Body of pancreas (tissue), 4 donors: ENCODE measurements around the gene MYLIP. TPM values are rescaled to one million over a fixed set of nuclear protein-coding genes. Genes with fewer than 3 reads are reported as not detected.

ENCODE experiments used
- ATAC-seq: fragments of 150-250 bp; one replicate; pipeline ENCODE4 v1.9.1; 2016
- DNase-seq, 4 donors: peaks; one replicate each; pipeline ENCODE4 v3.0.0-alpha.2; 2019
- H3K27ac ChIP-seq, 4 donors: fragments of 200-600 bp; sonication (generic); 1 replicate in 3 of 4; 2 replicates in 1 of 4; pipeline versions ENCODE4 v1.5.1 to v1.6.1; 2016 to 2019; ENCODE audit warnings: mild to moderate bottlenecking in 1 of 4, mixed read lengths in 1 of 4, moderate library complexity in 1 of 4
- H3K27me3 ChIP-seq, 2 donors: fragments of 200-600 bp; sonication (generic); one replicate each; pipeline ENCODE4 v1.6.0; 2016; ENCODE audit warnings: mild to moderate bottlenecking in 1 of 2
- H3K36me3 ChIP-seq, 2 donors: fragments of 200-600 bp; sonication (generic); replicated peaks in 1 of 2; 2 replicates each; pipeline ENCODE4 v1.5.1; 2016; ENCODE audit warnings: low read depth in 2 of 2; ENCODE audit not compliant: insufficient read depth in 1 of 2
- H3K4me1 ChIP-seq: fragments of 200-600 bp; sonication (generic); one replicate; pipeline ENCODE4 v1.6.0; 2016
- H3K4me3 ChIP-seq, 2 donors: fragments of 200-600 bp; sonication (generic); 1 replicate in 1 of 2; 2 replicates in 1 of 2; pipeline ENCODE4 v1.5.1; 2016 to 2019
- H3K9me3 ChIP-seq, 3 donors: fragments of 200-600 bp; sonication (generic); 1 replicate in 2 of 3; 2 replicates in 1 of 3; pipeline ENCODE4 v1.5.1; 2016
- POLR2A ChIP-seq, 3 donors: fragments of 450-650 bp; IDR thresholded peaks; one replicate each; pipeline ENCODE4 v1.6.1; 2016; ENCODE audit warnings: antibody characterized with exemption in 3 of 3, mild to moderate bottlenecking in 2 of 3
- WGBS, 2 donors: methylation state at CpG; one replicate each; pipeline ENCODE4 v1.1.5; 2017; 5-methylcytosine and 5-hydroxymethylcytosine counted together
- intact Hi-C: fragments of 100-400 bp; cut with DNase I; formaldehyde crosslinking; loops from one replicate; pipeline ENCODE4 v1.15.1; 2023
- total RNA-seq, 2 donors: library from RNA; depleted of rRNA; stranded (reverse); fragments of >200 nt; gene quantifications; one replicate each; pipeline ENCODE4 v1.1.0, GENCODE V29; 2016
- TF ChIP-seq, protein P1 (sequence below), 7 experiments: fragments of 450-650 bp in 4 of 7; fragments of 200-600 bp in 3 of 7; sonication (generic) in 3 of 7; IDR thresholded peaks; one replicate each; pipeline ENCODE4 v1.5.1; 2016 to 2019; ENCODE audit warnings: antibody characterized with exemption in 7 of 7

MYLIP gene
- total RNA-seq, 2 donors from 2014 or later, result 13.2 to 28.7 TPM

DNA sequence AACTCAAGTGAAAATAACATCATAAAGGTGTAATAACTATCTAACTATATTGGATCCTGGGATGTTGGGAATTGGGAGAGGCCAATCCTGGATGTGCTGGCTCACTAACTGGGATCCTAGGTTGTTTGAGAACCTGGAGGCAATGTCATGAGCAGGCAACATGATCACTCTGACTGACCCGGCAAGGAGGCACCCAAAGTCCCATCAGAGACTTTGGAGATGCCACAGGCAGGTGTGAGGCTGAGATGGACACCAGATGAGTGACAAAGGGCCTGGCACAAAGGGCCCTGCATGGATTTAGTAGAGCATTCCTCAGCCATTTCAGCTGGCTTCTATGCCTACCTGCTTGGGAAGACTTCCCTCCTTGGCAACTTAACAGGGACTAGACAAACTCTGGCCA is 38.4 kb upstream of the MYLIP start:
- no peak overlapping the region for H3K27ac ChIP-seq
- no peak overlapping the region for H3K4me3 ChIP-seq
- no peaks in the 10 kb centered on the region for H3K36me3 ChIP-seq
- no peaks in the 10 kb centered on the region for H3K27me3 ChIP-seq
- DNase-seq (no peak), ATAC-seq (no peak)
- no peaks in the 10 kb centered on the region for H3K4me1 ChIP-seq
- H3K9me3 ChIP-seq, result no peaks in the 10 kb centered on the region
- WGBS, 2 donors, result 92% methylated on average over 1 of the region's 1 CpG; no CpG with 5 or more reads in 1 of the 2 donors
- intact Hi-C loops, result no loop called here
- TF ChIP-seq POLR2A (IDR thresholded peaks at IDR 0.05), result no peak

DNA sequence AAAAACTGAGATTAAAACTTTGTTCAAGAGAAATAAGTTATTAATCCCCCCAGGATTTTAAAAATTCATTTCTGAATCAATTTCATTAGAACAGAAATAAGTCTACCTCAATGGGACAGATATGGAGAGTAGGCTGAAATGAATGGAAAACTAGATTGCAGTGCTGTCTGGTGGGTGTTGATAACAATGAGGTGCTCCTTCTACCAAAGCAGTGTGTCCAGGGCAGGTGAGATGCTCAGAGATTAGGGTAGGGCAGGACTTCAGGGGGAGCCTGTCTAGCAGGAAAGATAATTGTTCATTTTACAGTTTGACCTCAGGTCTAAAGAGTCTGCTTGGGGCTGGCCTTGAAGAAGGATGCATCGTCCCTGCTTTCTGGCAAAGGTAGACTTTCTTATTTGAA is 38.0 kb upstream of the MYLIP start:
- Histone ChIP-seq H3K27ac (no peak overlapping the region), H3K36me3 (no peaks in the 10 kb centered on the region), H3K9me3 (no peaks in the 10 kb centered on the region), H3K4me1 (no peaks in the 10 kb centered on the region), H3K4me3 (no peak overlapping the region), H3K27me3 (no peaks in the 10 kb centered on the region)
- WGBS, 2 donors, result 68 to 74% methylated on average over 1 of the region's 1 CpG
- intact Hi-C loops, result no loop called here
- no peak for DNase-seq
- ATAC-seq, result no peak
- TF ChIP-seq POLR2A (IDR thresholded peaks at IDR 0.05), result no peak

DNA sequence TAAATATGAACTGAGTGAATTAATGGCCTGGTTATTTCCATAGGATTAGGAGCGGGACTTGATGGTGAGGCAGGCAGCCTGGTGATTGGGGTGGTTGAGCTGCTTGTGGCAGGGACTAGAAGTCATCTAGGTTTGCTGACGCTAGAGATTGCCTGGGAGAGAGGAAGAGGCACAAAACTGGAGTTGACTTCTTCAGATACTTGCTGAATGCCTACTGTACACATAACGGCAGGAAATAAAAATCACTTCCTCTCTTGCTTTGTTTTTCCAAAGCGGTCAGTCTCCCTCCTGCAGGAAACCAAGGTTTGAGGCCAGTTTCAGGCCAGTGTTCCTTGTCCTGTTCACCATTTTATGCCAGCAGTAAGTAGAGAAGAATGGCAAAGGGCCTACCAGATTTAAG is 36.7 kb upstream of the MYLIP start:
- Histone ChIP-seq H3K36me3 (no peaks in the 10 kb centered on the region), H3K4me1 (no peaks in the 10 kb centered on the region), H3K4me3 (no peak overlapping the region), H3K27me3 (no peaks in the 10 kb centered on the region), H3K9me3 (no peaks in the 10 kb centered on the region), H3K27ac (no peak overlapping the region)
- no peak for DNase-seq
- 70 to 98% methylated on average over 4 of the region's 4 CpGs for WGBS, 2 donors
- intact Hi-C loops, result no loop called here
- no peak for ATAC-seq
- no peak for TF ChIP-seq POLR2A (IDR thresholded peaks at IDR 0.05)
- TF ChIP-seq, protein P1, sequence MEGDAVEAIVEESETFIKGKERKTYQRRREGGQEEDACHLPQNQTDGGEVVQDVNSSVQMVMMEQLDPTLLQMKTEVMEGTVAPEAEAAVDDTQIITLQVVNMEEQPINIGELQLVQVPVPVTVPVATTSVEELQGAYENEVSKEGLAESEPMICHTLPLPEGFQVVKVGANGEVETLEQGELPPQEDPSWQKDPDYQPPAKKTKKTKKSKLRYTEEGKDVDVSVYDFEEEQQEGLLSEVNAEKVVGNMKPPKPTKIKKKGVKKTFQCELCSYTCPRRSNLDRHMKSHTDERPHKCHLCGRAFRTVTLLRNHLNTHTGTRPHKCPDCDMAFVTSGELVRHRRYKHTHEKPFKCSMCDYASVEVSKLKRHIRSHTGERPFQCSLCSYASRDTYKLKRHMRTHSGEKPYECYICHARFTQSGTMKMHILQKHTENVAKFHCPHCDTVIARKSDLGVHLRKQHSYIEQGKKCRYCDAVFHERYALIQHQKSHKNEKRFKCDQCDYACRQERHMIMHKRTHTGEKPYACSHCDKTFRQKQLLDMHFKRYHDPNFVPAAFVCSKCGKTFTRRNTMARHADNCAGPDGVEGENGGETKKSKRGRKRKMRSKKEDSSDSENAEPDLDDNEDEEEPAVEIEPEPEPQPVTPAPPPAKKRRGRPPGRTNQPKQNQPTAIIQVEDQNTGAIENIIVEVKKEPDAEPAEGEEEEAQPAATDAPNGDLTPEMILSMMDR (IDR thresholded peaks at IDR 0.05), result no peak

DNA sequence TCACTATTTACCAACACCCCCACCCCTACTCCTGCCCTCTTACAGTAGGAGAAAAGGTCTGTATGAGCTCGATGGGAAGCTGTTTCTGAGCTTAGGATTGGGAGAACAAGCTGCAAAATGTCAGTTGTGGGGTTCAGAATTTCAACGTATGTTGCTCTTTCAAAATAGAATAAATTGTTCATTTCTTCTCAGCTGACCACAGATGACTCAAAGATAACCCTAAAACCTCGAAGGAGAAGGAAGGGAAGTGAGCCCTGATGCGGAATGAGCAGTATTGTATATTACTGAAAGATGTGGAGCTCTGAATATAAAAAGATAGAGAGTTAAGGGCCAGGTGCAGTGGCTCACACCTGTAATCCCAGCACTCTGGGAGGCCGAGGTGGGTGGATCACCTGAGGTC is 35.9 kb upstream of the MYLIP start:
- Histone ChIP-seq H3K27ac (no peak overlapping the region), H3K27me3 (no peaks in the 10 kb centered on the region), H3K36me3 (no peaks in the 10 kb centered on the region), H3K9me3 (no peaks in the 10 kb centered on the region), H3K4me1 (no peaks in the 10 kb centered on the region), H3K4me3 (no peak overlapping the region)
- no peak for TF ChIP-seq POLR2A (IDR thresholded peaks at IDR 0.05)
- TF ChIP-seq, protein P1 (IDR thresholded peaks at IDR 0.05), result no peak
- DNase-seq (no peak), ATAC-seq (no peak)
- WGBS, 2 donors, result 65 to 68% methylated on average over 5 of the region's 5 CpGs
- intact Hi-C loops, result no loop called here

DNA sequence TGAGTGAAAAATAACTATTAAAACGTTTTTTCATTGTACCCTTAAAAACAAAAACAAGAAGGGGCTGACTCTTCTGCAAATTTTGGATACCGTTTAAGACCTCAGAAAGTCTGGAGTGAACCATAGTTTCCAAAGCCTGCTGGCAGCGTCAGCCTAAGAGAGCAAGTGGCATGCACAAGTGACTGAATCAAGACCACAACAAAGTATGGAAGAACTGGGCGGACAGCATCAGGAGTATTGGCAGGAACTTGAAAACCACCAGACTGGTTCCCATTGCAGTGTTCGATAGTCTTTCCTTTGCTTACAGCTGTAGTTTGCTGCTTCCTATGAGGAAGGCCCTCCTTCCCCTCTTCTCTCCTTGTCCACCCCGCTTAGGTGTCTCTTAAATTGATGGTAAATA is 33.7 kb upstream of the MYLIP start:
- 71 to 76% methylated on average over 6 of the region's 6 CpGs for WGBS, 2 donors
- no peak overlapping the region for H3K27ac ChIP-seq
- H3K9me3 ChIP-seq, result no peaks in the 10 kb centered on the region
- intact Hi-C loops, result no loop called here
- TF ChIP-seq, protein P1 (IDR thresholded peaks at IDR 0.05), result no peak
- TF ChIP-seq POLR2A (IDR thresholded peaks at IDR 0.05), result no peak
- DNase-seq (no peak), ATAC-seq (no peak)
- H3K4me3 ChIP-seq, result no peak overlapping the region
- no peaks in the 10 kb centered on the region for H3K27me3 ChIP-seq
- peaks cover 7% of the 10 kb centered on the region for H3K4me1 ChIP-seq
- H3K36me3 ChIP-seq, result no peaks in the 10 kb centered on the region

DNA sequence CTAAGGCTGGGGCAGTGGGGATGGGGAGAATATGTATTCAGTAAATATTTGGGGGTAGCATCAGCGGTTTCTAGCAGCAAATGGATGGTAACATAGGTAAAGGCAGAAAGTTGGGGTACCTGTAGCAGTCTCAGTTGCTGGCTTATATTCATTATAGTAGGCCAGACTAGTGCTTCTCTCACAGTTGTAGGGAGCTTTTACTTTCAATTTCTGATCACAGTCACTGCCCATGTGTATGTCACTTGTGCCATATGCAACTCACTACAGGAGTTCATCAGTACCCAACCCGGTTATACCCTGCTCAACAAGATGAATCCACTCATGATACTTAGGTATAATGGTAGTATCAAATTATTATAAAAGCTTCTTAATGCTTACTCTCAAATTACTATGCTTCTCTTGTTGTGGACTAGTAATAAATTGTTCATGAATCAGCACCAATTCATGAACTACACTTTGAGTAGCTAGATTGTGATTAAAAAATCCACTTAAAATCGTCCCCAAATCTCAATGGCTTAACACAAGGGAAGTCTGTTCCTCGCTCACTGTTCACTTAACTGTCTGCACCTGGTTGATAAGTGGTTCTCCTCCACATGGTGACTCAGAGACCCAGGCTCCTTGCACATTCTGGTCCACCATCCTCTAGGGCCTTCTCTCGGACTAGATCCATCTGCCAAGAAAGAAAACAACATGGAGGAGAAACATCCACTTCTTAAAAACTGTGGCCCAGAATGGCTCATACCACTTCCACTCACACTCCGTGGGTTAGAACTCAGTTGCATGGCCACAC is 31.3 kb upstream of the MYLIP start:
- H3K4me1 ChIP-seq, result peaks cover 19% of the 10 kb centered on the region
- H3K4me3 ChIP-seq, result no peak overlapping the region
- no peaks in the 10 kb centered on the region for H3K36me3 ChIP-seq
- TF ChIP-seq, protein P1 (IDR thresholded peaks at IDR 0.05), result no peak
- no peak for TF ChIP-seq POLR2A (IDR thresholded peaks at IDR 0.05)
- no peaks in the 10 kb centered on the region for H3K27me3 ChIP-seq
- no peak for DNase-seq
- no peaks in the 10 kb centered on the region for H3K9me3 ChIP-seq
- intact Hi-C loops, result no loop called here
- no peak for ATAC-seq
- H3K27ac ChIP-seq, result no peak overlapping the region
- WGBS, 2 donors, result 83 to 89% methylated on average over 6 of the region's 6 CpGs
